Caco-2 (cell line): ENCODE results near the gene RTCB. TPM values are rescaled to one million over a fixed set of nuclear protein-coding genes. Genes with fewer than 3 reads are reported as not detected.

ENCODE experiments used
- BruUV-seq: library from RNA; stranded (reverse); fragments of 400-500 nt; replicated peaks from 2 replicates; lab custom pipeline; 2021; lab: Mats Ljungman, UMichigan
- CTCF ChIA-PET: fragments of 300-600 bp; sonication (Branson Sonifier 250); formaldehyde crosslinking; loops from one replicate; lab custom pipeline; 2022; ENCODE audit warnings: antibody characterized with exemption; lab: Charles Lee
- POLR2A ChIA-PET: fragments of 300-600 bp; sonication (Branson Sonifier 250); formaldehyde crosslinking; loops from one replicate; lab custom pipeline; 2022; ENCODE audit warnings: antibody characterized with exemption; lab: Charles Lee
- DNase-seq, 2 experiments: peaks; one replicate each; pipeline versions ENCODE4 v3.0.0 to v3.0.0-alpha.2; 2020 to 2022
- H3K27me3 ChIP-seq: replicated peaks from 2 replicates; pipeline ENCODE4 v1.6.0; 2011; ENCODE audit warnings: low read length; ENCODE audit not compliant: control insufficient read depth, insufficient read depth
- H3K36me3 ChIP-seq: 2 replicates; pipeline ENCODE4 v1.5.1; 2011; ENCODE audit warnings: low read length; ENCODE audit not compliant: control insufficient read depth, insufficient read depth
- H3K4me1 ChIP-seq: fragments of 250-450 bp; sonication (Bioruptor Pico); 2 replicates; pipeline ENCODE4 v1.5.1; 2020; ENCODE audit warnings: mild to moderate bottlenecking
- H3K4me3 ChIP-seq: 2 replicates; pipeline ENCODE4 v1.5.1; 2011; ENCODE audit warnings: low read depth, mild to moderate bottlenecking, control low read depth, low read length
- H3K9me3 ChIP-seq: fragments of 250-450 bp; sonication (Bioruptor Pico); 2 replicates; pipeline ENCODE4 v1.5.1; 2020; ENCODE audit warnings: mild to moderate bottlenecking, moderate library complexity
- H3K27ac Mint-ChIP-seq: one replicate; pipeline ENCODE4 v1.8.0; 2022; ENCODE audit warnings: mixed read lengths; ENCODE audit not compliant: unreplicated experiment
- H3K27me3 Mint-ChIP-seq: one replicate; pipeline ENCODE4 v1.8.0; 2022; ENCODE audit warnings: mixed read lengths; ENCODE audit not compliant: insufficient read depth, unreplicated experiment
- H3K36me3 Mint-ChIP-seq: one replicate; pipeline ENCODE4 v1.8.0; 2022; ENCODE audit warnings: mild to moderate bottlenecking, mixed read lengths; ENCODE audit not compliant: insufficient read depth, unreplicated experiment
- H3K4me1 Mint-ChIP-seq: one replicate; pipeline ENCODE4 v1.8.0; 2022; ENCODE audit warnings: low read depth, mixed read lengths; ENCODE audit not compliant: unreplicated experiment
- H3K4me3 Mint-ChIP-seq: one replicate; pipeline ENCODE4 v1.8.0; 2022; ENCODE audit warnings: mild to moderate bottlenecking, moderate library complexity, mixed read lengths; ENCODE audit not compliant: unreplicated experiment
- H3K9me3 Mint-ChIP-seq: one replicate; pipeline ENCODE4 v1.8.0; 2022; ENCODE audit warnings: mixed read lengths; ENCODE audit not compliant: unreplicated experiment
- intact Hi-C: fragments of 100-400 bp; cut with micrococcal nuclease; formaldehyde crosslinking; loops from one replicate; pipeline ENCODE4 v1.10.0; 2022; ENCODE audit not compliant: unreplicated experiment
- total RNA-seq: library from RNA; stranded (reverse); gene quantifications from 2 replicates; pipeline ENCODE4 v1.2.3, GENCODE V29; 2022
- TF ChIP-seq, protein P1 (sequence below), 2 experiments: fragments of 200-600 bp in 1 of 2; IDR thresholded peaks; 1 replicate in 1 of 2; 2 replicates in 1 of 2; pipeline versions ENCODE4 v1.5.1 to v1.8.0; 2011 to 2022; ENCODE audit warnings: antibody characterized with exemption in 1 of 2, control low read depth in 1 of 2, inconsistent platforms in 1 of 2, low read depth in 1 of 2, low read length in 1 of 2, mild to moderate bottlenecking in 1 of 2, moderate library complexity in 1 of 2; ENCODE audit not compliant: insufficient read depth in 1 of 2, severe bottlenecking in 1 of 2, unreplicated experiment in 1 of 2

Gene RTCB
- total RNA-seq, 1 experiment from 2014 or later = 105 TPM

DNA sequence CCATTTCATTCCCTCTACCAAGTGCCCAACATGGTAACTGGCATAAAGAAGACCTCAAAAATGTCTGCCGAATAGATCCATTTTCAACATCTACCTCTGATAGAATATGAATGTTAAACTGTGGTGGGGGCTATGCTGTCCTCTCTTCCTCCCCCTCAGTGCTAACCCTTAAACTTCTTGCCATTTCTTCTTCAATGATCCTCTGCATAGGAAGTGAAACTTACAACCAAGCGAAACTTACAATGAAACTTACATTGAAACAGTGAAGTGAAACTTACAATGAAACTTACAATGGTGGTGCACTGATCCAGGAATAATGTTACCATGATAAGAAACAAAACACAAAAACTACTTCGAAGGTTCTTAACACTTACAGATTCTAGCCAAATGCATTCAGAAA lies 4.7 kb downstream of the RTCB start:
- intact Hi-C loops = no loop called here
- H3K27me3 Mint-ChIP-seq = no peaks in the 10 kb centered on the region
- peaks cover 1% of the 10 kb centered on the region; the same call in 1 of the 2 replicates for H3K36me3 ChIP-seq
- TF ChIP-seq, protein P1, sequence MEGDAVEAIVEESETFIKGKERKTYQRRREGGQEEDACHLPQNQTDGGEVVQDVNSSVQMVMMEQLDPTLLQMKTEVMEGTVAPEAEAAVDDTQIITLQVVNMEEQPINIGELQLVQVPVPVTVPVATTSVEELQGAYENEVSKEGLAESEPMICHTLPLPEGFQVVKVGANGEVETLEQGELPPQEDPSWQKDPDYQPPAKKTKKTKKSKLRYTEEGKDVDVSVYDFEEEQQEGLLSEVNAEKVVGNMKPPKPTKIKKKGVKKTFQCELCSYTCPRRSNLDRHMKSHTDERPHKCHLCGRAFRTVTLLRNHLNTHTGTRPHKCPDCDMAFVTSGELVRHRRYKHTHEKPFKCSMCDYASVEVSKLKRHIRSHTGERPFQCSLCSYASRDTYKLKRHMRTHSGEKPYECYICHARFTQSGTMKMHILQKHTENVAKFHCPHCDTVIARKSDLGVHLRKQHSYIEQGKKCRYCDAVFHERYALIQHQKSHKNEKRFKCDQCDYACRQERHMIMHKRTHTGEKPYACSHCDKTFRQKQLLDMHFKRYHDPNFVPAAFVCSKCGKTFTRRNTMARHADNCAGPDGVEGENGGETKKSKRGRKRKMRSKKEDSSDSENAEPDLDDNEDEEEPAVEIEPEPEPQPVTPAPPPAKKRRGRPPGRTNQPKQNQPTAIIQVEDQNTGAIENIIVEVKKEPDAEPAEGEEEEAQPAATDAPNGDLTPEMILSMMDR (IDR thresholded peaks at IDR 0.05; ENCODE audit: insufficient read depth in 1 of 2, low read depth in 1 of 2, low read length in 1 of 2, severe bottlenecking in 1 of 2, unreplicated experiment in 1 of 2) = no peak
- CTCF ChIA-PET = no interaction called here
- H3K9me3 Mint-ChIP-seq = no peaks in the 10 kb centered on the region
- POLR2A ChIA-PET = no interaction called here
- peaks cover 63% of the 10 kb centered on the region for H3K36me3 Mint-ChIP-seq
- H3K4me1 Mint-ChIP-seq = peaks cover 6% of the 10 kb centered on the region
- no peak overlapping the region for H3K27ac Mint-ChIP-seq
- peaks cover 4% of the 10 kb centered on the region; the same call in 1 of the 2 replicates for H3K4me1 ChIP-seq
- no TSS peak for BruUV-seq
- no peaks in the 10 kb centered on the region for H3K27me3 ChIP-seq
- no peaks in the 10 kb centered on the region for H3K9me3 ChIP-seq
- H3K4me3 Mint-ChIP-seq = no peak overlapping the region
- no peak for DNase-seq
- no peak overlapping the region for H3K4me3 ChIP-seq

DNA sequence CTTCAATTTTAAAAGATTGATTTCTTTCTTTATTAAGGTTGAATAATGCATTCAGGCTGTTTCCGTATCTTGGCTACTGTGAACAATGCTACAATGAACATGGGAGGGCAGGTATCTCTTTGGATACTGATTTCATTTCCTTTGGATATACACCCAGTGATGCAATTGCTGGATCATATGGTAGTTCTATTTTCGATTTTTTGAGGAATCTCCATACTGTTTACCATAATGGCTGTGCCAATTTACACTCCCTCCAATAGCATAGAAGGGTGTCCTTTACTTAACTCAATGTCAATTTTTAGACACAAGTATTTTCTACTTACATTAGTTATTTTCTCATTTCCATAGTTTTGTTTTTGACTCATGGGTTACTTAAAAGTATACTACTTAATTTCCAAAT lies 8.0 kb downstream of the RTCB start:
- Histone ChIP-seq H3K4me1 (no peaks in the 10 kb centered on the region), H3K9me3 (no peaks in the 10 kb centered on the region), H3K27me3 (no peaks in the 10 kb centered on the region), H3K4me3 (no peak overlapping the region), H3K36me3 (peaks cover 1% of the 10 kb centered on the region; the same call in 1 of the 2 replicates)
- no peak for DNase-seq
- POLR2A ChIA-PET = no interaction called here
- Mint-ChIP-seq H3K27ac (no peak overlapping the region), H3K36me3 (peaks cover 73% of the 10 kb centered on the region), H3K27me3 (no peaks in the 10 kb centered on the region), H3K4me1 (no peaks in the 10 kb centered on the region), H3K4me3 (no peak overlapping the region), H3K9me3 (no peaks in the 10 kb centered on the region)
- no TSS peak for BruUV-seq
- intact Hi-C loops = no loop called here
- TF ChIP-seq, protein P1 (IDR thresholded peaks at IDR 0.05; ENCODE audit: insufficient read depth in 1 of 2, low read depth in 1 of 2, low read length in 1 of 2, severe bottlenecking in 1 of 2, unreplicated experiment in 1 of 2) = no peak
- CTCF ChIA-PET = no interaction called here

DNA sequence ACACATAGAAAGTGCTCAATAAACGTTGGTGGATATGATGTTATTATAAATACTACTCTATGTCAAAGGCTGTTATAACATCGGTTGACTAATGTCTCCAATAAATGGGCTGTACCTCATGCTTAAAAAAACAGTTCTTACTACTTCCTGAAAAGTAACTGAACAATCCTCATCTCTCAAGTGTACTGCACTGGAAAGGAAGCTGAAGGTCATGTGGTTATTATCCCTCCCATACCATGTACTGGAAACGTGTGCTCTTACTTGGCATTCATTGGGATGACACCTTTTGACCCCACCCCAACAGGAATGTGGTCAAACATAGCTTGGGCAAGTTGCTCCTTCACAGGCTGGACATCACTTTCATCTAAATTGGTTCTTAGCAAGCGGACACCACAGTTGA lies 10.6 kb downstream of the RTCB start:
- Mint-ChIP-seq H3K27me3 (no peaks in the 10 kb centered on the region), H3K36me3 (peaks cover 72% of the 10 kb centered on the region), H3K27ac (no peak overlapping the region), H3K4me1 (no peaks in the 10 kb centered on the region), H3K9me3 (no peaks in the 10 kb centered on the region), H3K4me3 (no peak overlapping the region)
- CTCF ChIA-PET = no interaction called here
- H3K27me3 ChIP-seq = no peaks in the 10 kb centered on the region
- no peaks in the 10 kb centered on the region for H3K4me1 ChIP-seq
- no peak for DNase-seq
- H3K4me3 ChIP-seq = no peak overlapping the region
- BruUV-seq = no TSS peak
- peaks cover 2% of the 10 kb centered on the region; the same call in 1 of the 2 replicates for H3K36me3 ChIP-seq
- no peaks in the 10 kb centered on the region for H3K9me3 ChIP-seq
- POLR2A ChIA-PET = no interaction called here
- intact Hi-C loops = no loop called here
- TF ChIP-seq, protein P1 (IDR thresholded peaks at IDR 0.05; ENCODE audit: insufficient read depth in 1 of 2, low read depth in 1 of 2, low read length in 1 of 2, severe bottlenecking in 1 of 2, unreplicated experiment in 1 of 2) = no peak
